GM23248 (cell line): ENCODE measurements around the gene STAB2. TPM values are rescaled to one million over a fixed set of nuclear protein-coding genes. Genes with fewer than 3 reads are reported as not detected.

Experiments used
- DNase-seq: peaks from one replicate; pipeline ENCODE4 v3.0.0-alpha.2; 2015
- H2AFZ ChIP-seq: fragments of 200-600 bp; sonication (generic); 2 replicates; pipeline ENCODE4 v1.6.1; 2016; ENCODE audit warnings: antibody characterized with exemption
- H3F3A ChIP-seq: fragments of 200-600 bp; sonication (generic); 2 replicates; pipeline ENCODE4 v1.6.1; 2016; ENCODE audit warnings: mild to moderate bottlenecking, antibody characterized with exemption, mixed run types; ENCODE audit not compliant: insufficient read depth
- H3K27ac ChIP-seq: fragments of 200-600 bp; sonication (generic); 2 replicates; pipeline ENCODE4 v1.5.1; 2016; ENCODE audit warnings: mild to moderate bottlenecking
- H3K27me3 ChIP-seq: fragments of 200-600 bp; sonication (generic); replicated peaks from 2 replicates; pipeline ENCODE4 v1.6.1; 2016; ENCODE audit warnings: mild to moderate bottlenecking; ENCODE audit not compliant: insufficient read depth
- H3K36me3 ChIP-seq: fragments of 200-600 bp; sonication (generic); 2 replicates; pipeline ENCODE4 v1.6.1; 2016; ENCODE audit warnings: low read depth, mild to moderate bottlenecking
- H3K4me1 ChIP-seq: fragments of 200-600 bp; sonication (generic); 2 replicates; pipeline ENCODE4 v1.6.1; 2016; ENCODE audit warnings: mild to moderate bottlenecking; ENCODE audit not compliant: insufficient read depth
- H3K4me2 ChIP-seq: fragments of 200-600 bp; sonication (generic); one replicate; pipeline ENCODE4 v1.6.1; 2016; ENCODE audit warnings: mild to moderate bottlenecking; ENCODE audit not compliant: unreplicated experiment
- H3K4me3 ChIP-seq: fragments of 200-600 bp; sonication (generic); 2 replicates; pipeline ENCODE4 v1.5.1; 2016; ENCODE audit warnings: mild to moderate bottlenecking
- H3K79me2 ChIP-seq: fragments of 200-600 bp; sonication (generic); 2 replicates; pipeline ENCODE4 v1.6.1; 2016; ENCODE audit warnings: mild to moderate bottlenecking; ENCODE audit not compliant: insufficient read depth
- H3K9ac ChIP-seq: fragments of 200-600 bp; sonication (generic); 2 replicates; pipeline ENCODE4 v1.6.1; 2016; ENCODE audit warnings: mild to moderate bottlenecking
- H3K9me2 ChIP-seq: fragments of 200-600 bp; sonication (generic); 2 replicates; pipeline ENCODE4 v1.6.1; 2016; ENCODE audit warnings: mixed run types, mild to moderate bottlenecking, moderate library complexity; ENCODE audit not compliant: insufficient read depth
- H3K9me3 ChIP-seq: fragments of 200-600 bp; sonication (generic); one replicate; pipeline ENCODE4 v1.6.1; 2017; ENCODE audit warnings: low read depth
- H4K20me1 ChIP-seq: fragments of 200-600 bp; sonication (generic); 2 replicates; pipeline ENCODE4 v1.6.0; 2016; ENCODE audit not compliant: insufficient read depth
- EZH2 ChIP-seq: fragments of 200-600 bp; sonication (generic); IDR thresholded peaks from 2 replicates; pipeline ENCODE4 v1.6.1; 2018; ENCODE audit warnings: antibody characterized with exemption, mild to moderate bottlenecking; ENCODE audit not compliant: insufficient read depth, poor library complexity, severe bottlenecking
- EZH2phosphoT487 ChIP-seq: fragments of 200-600 bp; sonication (generic); IDR thresholded peaks from 2 replicates; pipeline ENCODE4 v1.6.1; 2018; ENCODE audit warnings: antibody characterized with exemption, moderate library complexity, mild to moderate bottlenecking, low read depth; ENCODE audit not compliant: insufficient read depth
- WGBS, 2 experiments: methylation state at CpG; one replicate each; pipeline ENCODE4 v1.1.6; 2015 to 2017; ENCODE audit warnings: low lambda C conversion rate in 2 of 2, low coverage in 1 of 2; ENCODE audit errors: missing lambda C conversion rate in 2 of 2; 5-methylcytosine and 5-hydroxymethylcytosine counted together
- in situ Hi-C: fragments of 300-500 bp; cut with MboI; formaldehyde crosslinking; loops from 2 replicates; pipeline ENCODE4 v1.15.0; 2020
- polyA plus RNA-seq: library from polyadenylated mRNA; unstranded; fragments of >200 nt; fragmentation: Nextera tagmentation; extraction: Ambion mirVana; gene quantifications from 2 replicates; pipeline ENCODE4 v1.2.1, GENCODE V29; 2016
- total RNA-seq: library from RNA; depleted of rRNA; stranded (reverse); fragments of >200 nt; shearing (Covaris generic); gene quantifications from 2 replicates; pipeline ENCODE4 v1.2.3, GENCODE V29; 2014

STAB2 gene
- total and polyA plus RNA-seq, 2 experiments from 2014 or later: not detected

GRCh38 chr12:103542078-103542477 lies 45.0 kb upstream of the STAB2 start:
- Histone ChIP-seq H3K27ac (no peak overlapping the region), H3K36me3 (no peaks in the 10 kb centered on the region), H3K9ac (no peak overlapping the region), H3K9me2 (no peaks in the 10 kb centered on the region), H3K4me1 (peaks cover 8% of the 10 kb centered on the region), H2AFZ (no peak overlapping the region), H3K4me2 (no peak overlapping the region), H3K79me2 (no peaks in the 10 kb centered on the region), H3K27me3 (peaks cover 5% of the 10 kb centered on the region; the same call in 1 of the 2 replicates), H3K4me3 (no peak overlapping the region), H3K9me3 (no peaks in the 10 kb centered on the region), H4K20me1 (no peaks in the 10 kb centered on the region), H3F3A (peaks cover 11% of the 10 kb centered on the region; the same call in 1 of the 2 replicates)
- in situ Hi-C loops: loop anchor here (10.0 kb wide), 1 partner anchor 657 kb away; no protein-coding TSS in a partner anchor
- DNase-seq: peak; percentile 15
- no peak for TF ChIP-seq EZH2
- TF ChIP-seq EZH2phosphoT487: no peak
- 67 to 79% methylated on average over 3 of the region's 3 CpGs for WGBS, 2 experiments

GRCh38 chr12:103546959-103547358 lies 40.1 kb upstream of the STAB2 start:
- in situ Hi-C loops: loop anchor here (10.0 kb wide), 1 partner anchor 662 kb away; no protein-coding TSS in a partner anchor
- H3K27ac ChIP-seq: no peak overlapping the region
- WGBS, 2 experiments: 79 to 91% methylated on average over 2 of the region's 2 CpGs
- peaks cover 5% of the 10 kb centered on the region; the same call in 1 of the 2 replicates for H3K27me3 ChIP-seq
- H3K4me1 ChIP-seq: peaks cover 8% of the 10 kb centered on the region
- no peak for DNase-seq
- TF ChIP-seq EZH2phosphoT487: no peak
- no peak for TF ChIP-seq EZH2
- H3K9ac ChIP-seq: no peak overlapping the region
- H2AFZ ChIP-seq: no peak overlapping the region
- no peaks in the 10 kb centered on the region for H3K79me2 ChIP-seq
- no peak overlapping the region for H3K4me2 ChIP-seq
- H4K20me1 ChIP-seq: no peaks in the 10 kb centered on the region
- peaks cover 10% of the 10 kb centered on the region; the same call in 1 of the 2 replicates for H3F3A ChIP-seq
- no peaks in the 10 kb centered on the region for H3K9me2 ChIP-seq
- H3K4me3 ChIP-seq: no peak overlapping the region
- H3K36me3 ChIP-seq: no peaks in the 10 kb centered on the region
- no peaks in the 10 kb centered on the region for H3K9me3 ChIP-seq

- no peak overlapping the region for H3K27ac ChIP-seq
- peaks cover 5% of the 10 kb centered on the region; the same call in 1 of the 2 replicates for H3F3A ChIP-seq
- peaks cover 5% of the 10 kb centered on the region; the same call in 1 of the 2 replicates for H3K27me3 ChIP-seq
- H3K9me2 ChIP-seq: no peaks in the 10 kb centered on the region
- H3K9ac ChIP-seq: no peak overlapping the region
- no peak for DNase-seq
- in situ Hi-C loops: loop anchor here (10.0 kb wide), 1 partner anchor 663 kb away; no protein-coding TSS in a partner anchor
- H3K9me3 ChIP-seq: no peaks in the 10 kb centered on the region
- H3K36me3 ChIP-seq: no peaks in the 10 kb centered on the region
- H3K4me3 ChIP-seq: no peak overlapping the region
- WGBS, 2 experiments: 41 to 42% methylated on average over 3 of the region's 3 CpGs
- H3K4me2 ChIP-seq: no peak overlapping the region
- peaks cover 8% of the 10 kb centered on the region for H3K4me1 ChIP-seq
- H3K79me2 ChIP-seq: no peaks in the 10 kb centered on the region
- TF ChIP-seq EZH2phosphoT487: no peak
- TF ChIP-seq EZH2: no peak
- no peaks in the 10 kb centered on the region for H4K20me1 ChIP-seq
- no peak overlapping the region for H2AFZ ChIP-seq
These were observed 39.7 kb upstream of the STAB2 start for GRCh38 chr12:103547376-103547775.

- Histone ChIP-seq H3F3A (0 out of 2 replicates have a peak, but pooled peaks cover 5% of the 10 kb centered on the region), H3K27ac (no peak overlapping the region), H2AFZ (no peak overlapping the region), H3K4me3 (no peak overlapping the region), H3K4me1 (peaks cover 7% of the 10 kb centered on the region), H4K20me1 (no peaks in the 10 kb centered on the region), H3K9ac (no peak overlapping the region), H3K4me2 (no peak overlapping the region), H3K9me2 (no peaks in the 10 kb centered on the region), H3K9me3 (no peaks in the 10 kb centered on the region), H3K36me3 (no peaks in the 10 kb centered on the region), H3K79me2 (no peaks in the 10 kb centered on the region), H3K27me3 (peaks cover 5% of the 10 kb centered on the region; the same call in 1 of the 2 replicates)
- in situ Hi-C loops: loop anchor here (10.0 kb wide), 1 partner anchor 663 kb away; no protein-coding TSS in a partner anchor
- no peak for TF ChIP-seq EZH2
- TF ChIP-seq EZH2phosphoT487: no peak
- no peak for DNase-seq
- WGBS, 2 experiments: 40 to 45% methylated on average over 6 of the region's 6 CpGs
These were observed 39.1 kb upstream of the STAB2 start for GRCh38 chr12:103547929-103548328.
